Lower lobe of right lung (tissue), 2 donors: Measurements from ENCODE around the gene PSAT1. TPM values are rescaled to one million over a fixed set of nuclear protein-coding genes. Genes with fewer than 3 reads are reported as not detected.

ENCODE experiments used
- ATAC-seq, 2 donors: fragments of 200-7000 bp; cut with Tn5 transposase; one replicate each; pipeline ENCODE4 v1.9.1; 2020 to 2022; ENCODE audit warnings: mild to moderate bottlenecking in 2 of 2, moderate library complexity in 2 of 2
- DNase-seq: peaks from one replicate; pipeline ENCODE4 v3.0.0-alpha.2; 2020
- H3K27ac ChIP-seq: fragments of 200-600 bp; one replicate; pipeline ENCODE4 v1.8.0; 2022
- H3K27me3 ChIP-seq: fragments of 200-600 bp; one replicate; pipeline ENCODE4 v1.8.0; 2022; ENCODE audit warnings: low read depth
- H3K36me3 ChIP-seq: fragments of 200-600 bp; one replicate; pipeline ENCODE4 v1.8.0; 2022; ENCODE audit warnings: mild to moderate bottlenecking
- H3K4me1 ChIP-seq: fragments of 200-600 bp; one replicate; pipeline ENCODE4 v1.8.0; 2022
- H3K4me3 ChIP-seq: fragments of 200-600 bp; one replicate; pipeline ENCODE4 v1.8.0; 2022; ENCODE audit warnings: mild to moderate bottlenecking
- H3K9me3 ChIP-seq: fragments of 200-600 bp; one replicate; pipeline ENCODE4 v1.8.0; 2022
- intact Hi-C: fragments of 100-400 bp; cut with DNase I; formaldehyde crosslinking; loops from one replicate; pipeline ENCODE4 v1.11.0; 2022
- total RNA-seq: library from RNA; stranded (reverse); fragmentation: NEBNext Ultra II Directional; extraction: Animal tissue kit (Norgen Biotek cat#: 25700); gene quantifications from one replicate; pipeline ENCODE4 v1.2.1, GENCODE V29; 2021
- TF ChIP-seq, protein P1 (sequence below): fragments of 200-600 bp; IDR thresholded peaks from one replicate; pipeline ENCODE4 v1.8.0; 2022; ENCODE audit warnings: antibody characterized with exemption, mild to moderate bottlenecking
- donor health status: DM: no; HTN: yes; CAD: no; lungs with severe emphysema.

Gene PSAT1
- total RNA-seq, 1 donor from 2014 or later, result 10.4 TPM

DNA sequence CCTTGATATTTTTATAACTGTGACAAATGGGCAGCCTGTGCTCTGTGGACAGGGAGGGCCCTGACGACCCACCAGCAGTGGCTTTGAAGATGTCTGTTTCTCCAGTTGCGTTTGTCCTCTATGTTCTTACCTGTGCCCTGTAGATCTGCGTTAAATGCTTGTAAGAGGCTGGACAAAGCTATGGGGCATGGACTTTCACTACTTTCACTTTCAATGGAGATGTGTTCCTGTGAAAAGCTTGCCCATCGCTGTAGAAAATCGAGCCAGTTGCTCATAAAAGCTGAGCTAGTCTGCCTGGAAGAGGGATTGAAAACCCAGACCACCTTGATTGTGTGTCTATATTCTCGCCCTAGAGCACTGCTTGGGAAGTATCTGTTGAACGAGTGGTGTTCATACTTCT, 74.1 kb downstream of the PSAT1 start:
- ATAC-seq (no peak), DNase-seq (no peak)
- Histone ChIP-seq H3K27ac (no peak overlapping the region), H3K9me3 (no peaks in the 10 kb centered on the region), H3K4me3 (no peak overlapping the region), H3K27me3 (peaks cover 22% of the 10 kb centered on the region), H3K4me1 (no peaks in the 10 kb centered on the region), H3K36me3 (no peaks in the 10 kb centered on the region)
- intact Hi-C loops, result no loop called here
- TF ChIP-seq, protein P1, sequence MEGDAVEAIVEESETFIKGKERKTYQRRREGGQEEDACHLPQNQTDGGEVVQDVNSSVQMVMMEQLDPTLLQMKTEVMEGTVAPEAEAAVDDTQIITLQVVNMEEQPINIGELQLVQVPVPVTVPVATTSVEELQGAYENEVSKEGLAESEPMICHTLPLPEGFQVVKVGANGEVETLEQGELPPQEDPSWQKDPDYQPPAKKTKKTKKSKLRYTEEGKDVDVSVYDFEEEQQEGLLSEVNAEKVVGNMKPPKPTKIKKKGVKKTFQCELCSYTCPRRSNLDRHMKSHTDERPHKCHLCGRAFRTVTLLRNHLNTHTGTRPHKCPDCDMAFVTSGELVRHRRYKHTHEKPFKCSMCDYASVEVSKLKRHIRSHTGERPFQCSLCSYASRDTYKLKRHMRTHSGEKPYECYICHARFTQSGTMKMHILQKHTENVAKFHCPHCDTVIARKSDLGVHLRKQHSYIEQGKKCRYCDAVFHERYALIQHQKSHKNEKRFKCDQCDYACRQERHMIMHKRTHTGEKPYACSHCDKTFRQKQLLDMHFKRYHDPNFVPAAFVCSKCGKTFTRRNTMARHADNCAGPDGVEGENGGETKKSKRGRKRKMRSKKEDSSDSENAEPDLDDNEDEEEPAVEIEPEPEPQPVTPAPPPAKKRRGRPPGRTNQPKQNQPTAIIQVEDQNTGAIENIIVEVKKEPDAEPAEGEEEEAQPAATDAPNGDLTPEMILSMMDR, result no peak

DNA sequence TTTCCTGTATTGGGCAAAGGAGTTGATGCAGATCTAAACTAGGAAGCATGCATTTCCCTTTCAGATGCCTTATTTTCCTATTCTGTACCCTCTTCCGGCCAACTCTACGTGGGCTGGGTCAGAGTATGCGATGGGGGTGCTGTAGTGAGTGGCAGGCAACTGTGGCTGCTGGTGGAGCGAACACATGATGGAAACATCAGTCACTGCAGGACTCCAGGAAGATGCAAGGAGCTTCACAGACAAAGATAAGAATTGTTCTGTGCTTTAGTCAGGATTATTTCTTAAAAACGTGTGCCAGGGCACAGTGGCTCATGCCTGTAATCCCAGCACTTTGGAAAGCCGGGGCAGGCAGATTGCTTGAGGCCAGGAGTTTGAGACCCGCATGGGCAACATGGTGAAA, 75.1 kb downstream of the PSAT1 start:
- Histone ChIP-seq H3K27ac (no peak overlapping the region), H3K36me3 (no peaks in the 10 kb centered on the region), H3K4me1 (no peaks in the 10 kb centered on the region), H3K27me3 (peaks cover 22% of the 10 kb centered on the region), H3K4me3 (no peak overlapping the region), H3K9me3 (no peaks in the 10 kb centered on the region)
- intact Hi-C loops, result no loop called here
- TF ChIP-seq, protein P1, result no peak
- DNase-seq, result no peak
- no peak for ATAC-seq

Other genes starting within 250 kb of the PSAT1 start
- gene CEP78, start 61.0 kb upstream of the PSAT1 start, total RNA-seq, result 12.9 TPM